ENCODE measurements around the gene RLN3. TPM values are rescaled to one million over a fixed set of nuclear protein-coding genes. Genes with fewer than 3 reads are reported as not detected.

RLN3 gene
- total RNA-seq, 1 experiment from 2014 or later = not detected

DNA sequence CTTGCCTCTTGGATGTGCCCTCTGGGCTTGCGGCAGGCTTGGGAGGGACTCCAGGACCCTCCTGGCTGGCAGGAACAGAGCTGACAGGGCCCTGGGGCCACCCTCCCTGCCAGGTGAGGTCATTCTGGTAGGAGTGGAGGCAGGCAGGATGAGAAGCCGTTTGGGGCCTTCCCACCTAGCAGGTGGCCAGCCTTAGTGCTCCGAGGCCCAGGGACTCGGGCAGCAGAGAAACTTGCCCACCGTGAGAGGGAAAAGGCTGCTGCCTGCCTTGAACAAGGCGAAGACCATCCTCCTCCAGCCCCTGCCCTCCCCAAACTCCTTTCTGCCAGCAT lies 30.4 kb upstream of the RLN3 start:
- DNase-seq (no peak), ATAC-seq (no peak)
- no peak overlapping the region for H3K27ac ChIP-seq (ENCODE audit: low read length)
- H3K9me3 ChIP-seq (ENCODE audit: low read length) = peaks cover 6% of the 10 kb centered on the region; the same call in 1 of the 2 replicates
- H3K9me2 ChIP-seq (replicated peaks; ENCODE audit: low read length) = no peaks in the 10 kb centered on the region
- H3K4me3 ChIP-seq (ENCODE audit: low read length) = no peak overlapping the region
- no peaks in the 10 kb centered on the region for H3F3A ChIP-seq (ENCODE audit: low read length, unreplicated experiment)
- no peaks in the 10 kb centered on the region for H4K20me1 ChIP-seq (ENCODE audit: low read length)
- TF ChIP-seq EZH2phosphoT487 (IDR thresholded peaks at IDR 0.05; ENCODE audit: borderline replicate concordance, low read length) (no peak), CTCF (conservative IDR thresholded peaks at IDR 0.05; ENCODE audit: low read depth, low read length) (no peak), EZH2 (IDR thresholded peaks at IDR 0.05; ENCODE audit: low read length, unreplicated experiment) (no peak)
- no peak overlapping the region for H3K4me2 ChIP-seq (ENCODE audit: low read length)
- peaks cover 15% of the 10 kb centered on the region for H3K79me2 ChIP-seq (ENCODE audit: low read length)
- peaks cover 17% of the 10 kb centered on the region for H3K36me3 ChIP-seq (ENCODE audit: low read depth, low read length)
- no peak overlapping the region for H3K9ac ChIP-seq (ENCODE audit: low read length)
- no peak overlapping the region for H2AFZ ChIP-seq (ENCODE audit: low read length)
- ChIA-PET CTCF (no interaction called here), POLR2A (ENCODE audit: unreplicated experiment) (no interaction called here)
- BruUV-seq (replicated peaks) = no TSS peak
- intact Hi-C loops (cut with micrococcal nuclease) = no loop called here
- H3K4me1 ChIP-seq (ENCODE audit: insufficient read depth, low read length) = no peaks in the 10 kb centered on the region
- H3K27me3 ChIP-seq (ENCODE audit: low read length) = no peaks in the 10 kb centered on the region

DNA sequence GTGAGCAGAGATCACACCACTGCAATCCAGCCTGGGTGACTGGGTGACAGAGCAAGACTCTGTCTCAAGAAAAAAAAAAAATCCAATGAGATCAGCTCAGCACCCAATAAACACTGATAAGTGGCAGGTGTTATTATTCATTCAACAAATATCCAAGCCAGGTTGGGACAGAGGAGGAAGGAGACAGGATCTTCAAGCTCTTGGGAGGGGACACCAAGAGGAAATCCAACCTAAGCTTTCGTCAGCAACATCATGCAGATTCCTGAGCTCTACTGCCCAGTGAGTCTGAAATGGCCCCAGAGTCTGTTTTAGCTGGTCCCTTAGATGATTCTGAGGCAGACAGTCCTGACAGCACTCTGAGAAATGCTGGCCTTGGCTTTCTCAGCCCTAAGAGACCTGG lies 29.5 kb upstream of the RLN3 start:
- no peak overlapping the region for H2AFZ ChIP-seq (ENCODE audit: low read length)
- no peaks in the 10 kb centered on the region for H3K4me1 ChIP-seq (ENCODE audit: insufficient read depth, low read length)
- no peaks in the 10 kb centered on the region for H3F3A ChIP-seq (ENCODE audit: low read length, unreplicated experiment)
- no peaks in the 10 kb centered on the region for H3K9me2 ChIP-seq (replicated peaks; ENCODE audit: low read length)
- BruUV-seq (replicated peaks) = no TSS peak
- H3K79me2 ChIP-seq (ENCODE audit: low read length) = peaks cover 22% of the 10 kb centered on the region
- ChIA-PET POLR2A (ENCODE audit: unreplicated experiment) (no interaction called here), CTCF (no interaction called here)
- peaks cover 6% of the 10 kb centered on the region; the same call in 1 of the 2 replicates for H3K9me3 ChIP-seq (ENCODE audit: low read length)
- H3K27me3 ChIP-seq (ENCODE audit: low read length) = no peaks in the 10 kb centered on the region
- no peak overlapping the region for H3K4me2 ChIP-seq (ENCODE audit: low read length)
- no peaks in the 10 kb centered on the region for H4K20me1 ChIP-seq (ENCODE audit: low read length)
- TF ChIP-seq EZH2 (IDR thresholded peaks at IDR 0.05; ENCODE audit: low read length, unreplicated experiment) (no peak), CTCF (conservative IDR thresholded peaks at IDR 0.05; ENCODE audit: low read depth, low read length) (no peak), EZH2phosphoT487 (IDR thresholded peaks at IDR 0.05; ENCODE audit: borderline replicate concordance, low read length) (no peak)
- H3K4me3 ChIP-seq (ENCODE audit: low read length) = no peak overlapping the region
- DNase-seq (peak; percentile 16), ATAC-seq (no peak)
- peaks cover 17% of the 10 kb centered on the region for H3K36me3 ChIP-seq (ENCODE audit: low read depth, low read length)
- H3K9ac ChIP-seq (ENCODE audit: low read length) = no peak overlapping the region
- intact Hi-C loops (cut with micrococcal nuclease) = no loop called here
- no peak overlapping the region for H3K27ac ChIP-seq (ENCODE audit: low read length)

- Histone ChIP-seq H3K9me3 (ENCODE audit: low read length) (peaks cover 6% of the 10 kb centered on the region; the same call in 1 of the 2 replicates), H3K9ac (ENCODE audit: low read length) (no peak overlapping the region), H3K27ac (ENCODE audit: low read length) (no peak overlapping the region), H4K20me1 (ENCODE audit: low read length) (no peaks in the 10 kb centered on the region), H3K36me3 (ENCODE audit: low read depth, low read length) (peaks cover 17% of the 10 kb centered on the region), H3K4me1 (ENCODE audit: insufficient read depth, low read length) (no peaks in the 10 kb centered on the region), H3K4me3 (ENCODE audit: low read length) (no peak overlapping the region), H3K4me2 (ENCODE audit: low read length) (no peak overlapping the region), H2AFZ (ENCODE audit: low read length) (no peak overlapping the region), H3K27me3 (ENCODE audit: low read length) (no peaks in the 10 kb centered on the region), H3K9me2 (replicated peaks; ENCODE audit: low read length) (no peaks in the 10 kb centered on the region), H3K79me2 (ENCODE audit: low read length) (peaks cover 25% of the 10 kb centered on the region), H3F3A (ENCODE audit: low read length, unreplicated experiment) (no peaks in the 10 kb centered on the region)
- DNase-seq (no peak), ATAC-seq (no peak)
- TF ChIP-seq EZH2 (IDR thresholded peaks at IDR 0.05; ENCODE audit: low read length, unreplicated experiment) (no peak), CTCF (conservative IDR thresholded peaks at IDR 0.05; ENCODE audit: low read depth, low read length) (no peak), EZH2phosphoT487 (IDR thresholded peaks at IDR 0.05; ENCODE audit: borderline replicate concordance, low read length) (no peak)
- BruUV-seq (replicated peaks) = no TSS peak
- intact Hi-C loops (cut with micrococcal nuclease) = no loop called here
- CTCF ChIA-PET = no interaction called here
- POLR2A ChIA-PET (ENCODE audit: unreplicated experiment) = no interaction called here
Measured at GRCh38 chr19:13999085-13999484, 28.9 kb upstream of the RLN3 start.

Measured in PC-3 (cell line).